Measurements from ENCODE around the gene PRAF2.

The PRAF2 gene

DNA sequence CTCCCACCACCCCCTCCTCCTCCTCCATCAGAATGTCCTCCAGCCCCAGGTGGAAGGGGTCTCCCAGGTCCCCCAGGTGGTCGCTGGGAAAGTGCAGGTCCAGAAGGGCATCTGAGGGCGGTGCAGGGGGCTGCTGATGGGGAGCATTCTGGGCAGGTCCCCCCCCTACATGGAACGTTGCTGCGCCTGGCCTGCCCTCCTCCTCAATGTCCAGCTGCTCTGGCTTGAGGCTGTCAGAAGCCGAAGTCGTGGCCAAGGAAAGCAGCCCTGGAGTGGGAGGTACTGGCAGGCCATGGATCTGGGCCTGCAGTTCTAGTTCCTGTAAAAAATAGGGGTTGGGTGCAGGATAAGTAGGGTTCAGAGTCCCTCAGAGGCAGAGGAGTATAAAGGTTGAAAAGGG lies 43.5 kb downstream of the PRAF2 start:
- peaks cover 73% of the 10 kb centered on the region for H3K36me3 ChIP-seq (ENCODE audit: insufficient read depth, insufficient read length, low read length)
- H3K4me3 ChIP-seq (ENCODE audit: insufficient read length, low read depth): no peak overlapping the region
- H3K9me3 ChIP-seq (ENCODE audit: insufficient read depth, low read length): no peaks in the 10 kb centered on the region
- DNase-seq (ENCODE audit: low read depth, low spot score): no peak
- H3K27me3 ChIP-seq (ENCODE audit: insufficient read depth, insufficient read length): no peaks in the 10 kb centered on the region
- TF ChIP-seq YY1 (IDR thresholded peaks at IDR 0.05; ENCODE audit: insufficient read depth, insufficient read length) (no peak), ZNF274 (IDR thresholded peaks at IDR 0.05; ENCODE audit: low read depth, low read length) (no peak), SUZ12 (IDR thresholded peaks at IDR 0.05; ENCODE audit: extremely low read depth, insufficient read depth, insufficient read length) (no peak)
- no peak overlapping the region for H3K9ac ChIP-seq (ENCODE audit: insufficient read length, low read depth)
- H3K4me1 ChIP-seq (ENCODE audit: insufficient read depth, insufficient read length): peaks cover 3% of the 10 kb centered on the region

DNA sequence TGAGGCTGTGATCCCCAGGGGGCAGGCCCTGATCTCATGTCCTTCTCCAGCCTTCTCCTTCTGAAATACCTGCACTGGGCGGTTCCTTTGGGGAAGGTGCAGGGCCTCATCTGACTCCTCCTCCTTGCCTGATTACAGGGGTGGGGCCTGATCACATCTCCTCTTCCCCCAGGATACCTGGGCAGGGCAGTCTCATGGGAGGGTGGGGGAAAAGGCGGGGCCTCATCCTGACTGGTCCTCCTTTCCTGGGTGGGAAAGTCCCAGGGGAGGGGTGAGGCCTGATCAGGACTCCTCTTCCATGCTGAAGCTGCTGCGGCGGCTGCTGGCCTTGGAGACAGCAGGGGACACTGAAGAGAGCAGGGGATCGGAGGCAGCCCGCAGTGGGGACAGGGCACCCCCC lies 43.9 kb downstream of the PRAF2 start:
- peaks cover 73% of the 10 kb centered on the region for H3K36me3 ChIP-seq (ENCODE audit: insufficient read depth, insufficient read length, low read length)
- TF ChIP-seq YY1 (IDR thresholded peaks at IDR 0.05; ENCODE audit: insufficient read depth, insufficient read length) (no peak), ZNF274 (IDR thresholded peaks at IDR 0.05; ENCODE audit: low read depth, low read length) (no peak), SUZ12 (IDR thresholded peaks at IDR 0.05; ENCODE audit: extremely low read depth, insufficient read depth, insufficient read length) (no peak)

More for the DNA sequence above, 43.9 kb downstream of the PRAF2 start:
- Histone ChIP-seq H3K9me3 (ENCODE audit: insufficient read depth, low read length) (no peaks in the 10 kb centered on the region), H3K9ac (ENCODE audit: insufficient read length, low read depth) (no peak overlapping the region), H3K4me3 (ENCODE audit: insufficient read length, low read depth) (no peak overlapping the region), H3K4me1 (ENCODE audit: insufficient read depth, insufficient read length) (peaks cover 3% of the 10 kb centered on the region), H3K27me3 (ENCODE audit: insufficient read depth, insufficient read length) (no peaks in the 10 kb centered on the region)
- no peak for DNase-seq (ENCODE audit: low read depth, low spot score)
